8988T (cell line): ENCODE results near the gene CTTN.
"Not testable (repeated sequence)": the region's sequence is repeated elsewhere in the genome, so short reads cannot be mapped to it uniquely, and the experiment has no call there.

Experiments used
- DNase-seq: peaks from one replicate; pipeline ENCODE4 v3.0.0; 2011

CTTN gene

DNA sequence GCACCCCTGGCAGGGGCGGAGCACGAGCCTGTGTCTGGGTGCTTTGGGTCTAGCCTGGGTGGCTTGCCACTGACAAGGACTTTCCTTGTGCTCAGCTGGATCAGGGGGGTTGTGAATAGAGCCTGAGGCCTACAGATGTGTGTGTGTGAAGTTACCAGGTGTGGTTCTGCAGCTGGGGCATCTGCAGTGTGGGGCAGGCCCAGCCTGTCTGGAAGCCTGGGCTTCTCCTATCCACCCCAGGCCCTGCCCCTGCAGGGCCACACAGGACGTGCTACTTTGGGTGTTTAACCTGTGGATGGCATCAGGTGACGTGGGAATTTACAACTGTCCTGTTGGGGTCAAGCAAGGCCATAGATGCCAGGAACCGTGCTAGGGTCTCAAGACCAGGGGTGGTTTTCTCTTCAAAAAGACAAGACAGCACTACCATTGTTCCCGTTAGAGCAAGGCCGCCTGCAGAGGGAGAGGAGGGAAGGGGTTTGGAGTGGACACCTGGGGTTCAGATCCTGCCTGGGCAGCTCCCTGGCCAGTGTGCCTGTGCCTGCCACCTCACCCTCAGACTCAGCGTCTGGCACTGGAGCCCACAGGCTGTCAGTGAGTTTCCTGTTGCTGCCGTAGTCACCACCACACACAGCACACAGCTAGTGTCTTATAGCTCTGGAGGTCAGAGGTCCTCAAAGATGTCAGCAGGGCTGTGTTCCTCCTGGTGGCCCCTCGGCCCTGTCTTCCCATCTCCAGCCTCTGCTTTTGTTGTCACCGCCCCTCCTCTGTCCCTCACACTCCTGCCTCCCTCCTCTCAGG is 31.6 kb downstream of the CTTN start:
- no peak for DNase-seq

DNA sequence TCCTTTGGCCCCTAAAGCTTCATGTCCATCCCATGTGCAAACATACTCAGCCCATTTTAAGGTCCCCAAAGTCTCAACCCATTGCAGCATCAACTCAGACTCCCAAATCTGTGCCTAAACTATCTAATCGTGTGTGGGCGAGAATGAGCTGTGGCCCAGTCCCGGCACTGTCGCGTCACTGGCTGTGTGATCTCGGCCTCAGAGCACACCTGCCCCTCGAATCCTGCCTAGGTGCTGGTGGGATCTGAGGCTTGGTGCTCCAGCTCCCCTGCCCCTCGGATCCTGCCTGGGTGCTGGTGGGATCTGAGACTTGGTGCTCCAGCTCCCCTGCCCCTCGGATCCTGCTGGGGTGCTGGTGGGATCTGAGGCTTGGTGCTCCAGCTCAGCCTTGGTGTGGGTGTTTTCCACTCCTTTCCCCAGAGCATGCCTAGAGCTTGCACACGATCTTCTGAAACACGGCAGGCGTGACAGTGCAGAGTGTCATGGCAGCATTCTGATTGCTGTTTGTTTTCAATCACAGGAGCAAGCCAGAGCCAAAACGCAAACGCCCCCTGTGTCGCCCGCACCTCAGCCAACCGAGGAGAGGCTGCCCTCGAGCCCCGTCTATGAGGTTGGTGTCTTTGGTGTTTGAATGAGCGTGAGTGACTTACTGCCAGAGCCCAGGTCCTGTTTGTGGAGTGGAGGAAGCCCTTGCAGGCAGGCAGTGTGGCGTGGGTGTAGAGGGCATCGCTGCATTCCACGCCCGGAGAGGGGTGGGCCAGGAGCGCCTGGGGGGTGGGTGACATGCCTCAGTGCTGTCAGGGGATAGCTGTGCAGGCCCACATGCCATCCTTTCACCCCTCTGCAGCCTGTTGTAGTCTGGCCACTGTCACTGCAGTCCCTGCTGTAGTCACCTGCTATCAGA is 32.6 kb downstream of the CTTN start:
- DNase-seq, result no peak

- DNase-seq, result no peak
Measured at GRCh38 chr11:70431611-70432010, 33.3 kb downstream of the CTTN start.

GRCh38 chr11:70432065-70432464 is 33.7 kb downstream of the CTTN start:
- DNase-seq, result no peak

DNA sequence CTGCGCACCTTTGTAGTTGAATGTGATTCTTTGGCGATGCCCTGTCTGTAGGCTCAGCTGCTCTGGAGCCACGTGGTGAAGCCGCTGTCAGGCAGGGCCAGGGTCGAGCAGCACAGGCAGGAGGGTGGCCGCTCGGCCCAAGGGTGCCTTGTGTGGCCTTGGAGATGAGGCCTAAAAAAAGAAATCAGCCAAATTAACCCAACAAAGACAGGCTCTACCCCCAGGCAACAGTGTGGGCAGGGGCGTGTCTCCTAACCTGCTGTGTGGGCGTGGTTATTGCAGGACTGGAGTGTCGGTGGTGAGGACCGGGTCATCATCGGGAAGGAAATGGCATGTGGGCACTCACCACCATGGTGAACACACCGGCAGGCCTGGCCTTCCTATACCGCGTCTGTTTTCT is 34.3 kb downstream of the CTTN start:
- DNase-seq, result no peak

DNA sequence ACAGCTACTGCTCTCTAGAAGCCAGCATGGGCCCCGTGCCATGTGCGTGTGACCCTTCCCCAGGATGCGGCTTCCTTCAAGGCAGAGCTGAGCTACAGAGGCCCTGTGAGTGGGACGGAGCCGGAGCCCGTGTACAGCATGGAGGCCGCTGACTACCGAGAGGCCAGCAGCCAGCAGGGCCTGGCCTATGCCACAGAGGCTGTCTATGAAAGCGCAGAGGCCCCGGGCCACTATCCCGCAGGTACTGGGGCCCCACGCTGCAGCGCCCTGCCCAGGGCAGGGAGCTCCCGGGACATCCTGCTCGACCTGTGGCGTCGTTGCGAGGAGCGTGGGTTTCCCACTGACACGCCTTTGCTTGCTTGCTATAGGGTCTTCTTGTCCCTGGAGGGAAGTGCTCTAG is 34.7 kb downstream of the CTTN start:
- no peak for DNase-seq

DNA sequence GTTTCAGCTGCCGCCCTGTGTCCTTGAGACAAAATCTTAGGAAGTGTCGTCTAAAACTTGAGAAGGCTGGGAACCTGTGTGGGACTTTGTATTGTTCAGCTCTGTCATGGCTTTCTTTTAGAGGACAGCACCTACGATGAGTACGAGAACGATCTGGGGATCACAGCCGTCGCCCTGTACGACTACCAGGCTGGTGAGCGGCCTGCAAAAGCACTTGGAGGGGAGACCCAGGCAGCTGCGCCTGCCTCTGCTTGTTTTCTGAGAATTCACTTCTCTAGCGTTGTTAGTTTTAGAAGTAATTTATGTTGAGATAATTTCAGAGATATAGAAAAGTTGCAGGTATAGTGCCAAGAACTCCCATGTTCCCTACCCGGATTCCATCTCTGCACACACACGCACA is 35.2 kb downstream of the CTTN start:
- no peak for DNase-seq

- no peak for DNase-seq
Measured at GRCh38 chr11:70433966-70434812, 35.9 kb downstream of the CTTN start.

- DNase-seq, result no peak
Measured at GRCh38 chr11:70434813-70435278, 36.5 kb downstream of the CTTN start.

DNA sequence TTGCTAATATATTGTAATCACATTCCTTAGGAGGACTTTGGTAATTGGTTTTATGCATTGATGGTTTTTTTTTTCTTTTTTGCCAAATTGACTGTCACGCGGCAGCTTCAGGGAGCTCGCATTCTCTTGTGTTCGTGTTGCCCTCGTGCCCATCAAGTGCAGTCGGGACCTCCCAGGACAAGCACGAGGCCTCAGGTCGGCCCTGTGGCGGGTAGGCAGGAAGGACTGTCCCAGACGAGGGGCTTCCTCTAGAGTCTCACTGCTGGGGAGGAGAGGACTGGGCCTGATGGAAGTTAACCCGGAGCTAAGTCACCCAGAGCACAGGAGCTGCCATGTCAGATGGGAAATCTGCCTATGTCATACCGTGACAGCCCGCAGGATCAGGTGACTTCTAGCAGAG is 37.0 kb downstream of the CTTN start:
- DNase-seq, result no peak

DNA sequence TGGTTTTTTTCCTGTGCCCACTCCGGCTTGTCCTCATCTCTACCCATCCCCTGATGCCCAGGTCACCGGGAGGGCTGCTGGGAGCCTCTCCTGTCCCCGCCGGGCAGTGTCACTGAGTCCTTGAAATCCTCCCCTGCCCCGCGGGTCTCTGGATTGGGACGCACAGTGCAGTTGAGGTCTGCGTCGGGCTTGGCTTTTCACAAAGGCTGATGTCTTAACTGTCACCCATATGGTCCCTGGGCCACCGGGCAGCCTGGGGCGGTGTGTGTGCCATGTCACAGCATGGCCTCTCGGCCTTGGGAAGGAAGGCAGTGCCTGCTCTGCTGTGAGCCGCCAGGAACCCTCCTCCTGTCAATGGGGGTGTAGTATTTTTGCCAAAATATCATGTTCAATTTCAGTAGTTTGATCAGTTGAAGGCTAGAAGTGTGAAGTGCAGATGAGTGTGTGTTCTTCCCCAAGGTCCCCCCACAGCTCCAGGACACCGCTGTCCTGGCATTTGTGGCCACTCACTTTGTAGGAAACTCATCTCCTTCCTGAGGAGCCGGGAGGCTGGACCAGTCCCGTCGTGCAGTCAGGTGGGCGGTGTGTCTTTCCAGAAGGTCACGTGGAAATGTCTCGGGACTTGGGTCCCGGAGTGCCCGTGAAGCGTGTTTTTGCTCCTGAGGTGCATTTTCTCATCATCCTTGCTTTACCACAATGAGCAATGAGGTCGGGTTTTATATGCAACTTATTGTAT is 37.6 kb downstream of the CTTN start:
- DNase-seq, result no peak

DNA sequence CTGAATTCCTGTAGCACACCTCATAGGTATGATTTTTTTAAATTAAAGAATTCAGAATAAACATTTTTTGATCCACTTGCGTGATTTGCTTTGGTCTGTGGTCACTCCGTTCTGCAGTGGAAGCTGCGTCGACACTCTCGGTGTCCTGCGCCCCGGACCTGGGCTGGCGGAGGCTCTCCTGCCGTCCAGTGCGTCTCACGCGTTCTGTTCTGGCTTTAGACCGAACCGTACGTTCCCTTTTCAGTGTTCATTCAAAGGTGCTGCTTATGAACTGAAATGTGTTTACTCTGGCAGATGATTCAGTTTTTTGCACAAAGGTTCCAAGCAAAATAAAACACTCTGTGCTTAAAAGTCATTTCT is 38.2 kb downstream of the CTTN start:
- no peak for DNase-seq

GRCh38 chr11:70437111-70437784 is 38.9 kb downstream of the CTTN start:
- DNase-seq, result no peak

GRCh38 chr11:70440206-70440605 is 41.9 kb downstream of the CTTN start:
- DNase-seq, result no peak

DNA sequence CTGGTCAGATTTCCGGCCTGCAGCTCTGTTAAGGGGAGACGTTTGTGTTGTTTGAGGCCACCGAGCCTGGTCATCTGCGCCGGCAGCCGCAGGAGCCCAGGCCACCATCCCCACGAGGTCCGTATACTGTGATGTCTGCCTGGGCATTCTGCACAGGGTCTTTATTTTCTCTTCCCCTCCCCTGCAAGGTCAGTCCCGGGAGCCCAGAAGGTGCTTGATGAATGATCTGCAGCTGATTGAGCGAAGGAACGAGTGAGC is 45.4 kb downstream of the CTTN start:
- DNase-seq, result no peak

DNA sequence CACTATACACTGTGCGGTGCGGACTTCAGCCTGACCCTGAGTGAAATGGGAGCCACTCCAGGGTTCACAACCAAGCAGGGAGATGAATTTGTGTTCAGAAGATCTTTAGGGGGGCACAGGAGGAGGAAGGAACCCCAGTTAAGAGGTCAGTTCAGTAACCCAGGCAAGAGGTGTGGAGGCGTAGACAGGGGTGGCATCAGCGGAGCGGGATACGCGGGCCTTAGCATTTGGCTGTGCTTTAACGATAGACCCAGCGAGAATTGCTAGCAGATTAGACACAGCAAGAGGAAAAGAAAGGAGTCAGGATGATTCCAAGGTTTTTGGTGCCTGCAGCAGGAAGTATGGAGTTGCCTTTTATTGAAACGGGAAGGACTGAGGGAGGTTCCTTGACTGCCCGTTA is 46.8 kb downstream of the CTTN start:
- DNase-seq, result no peak

DNA sequence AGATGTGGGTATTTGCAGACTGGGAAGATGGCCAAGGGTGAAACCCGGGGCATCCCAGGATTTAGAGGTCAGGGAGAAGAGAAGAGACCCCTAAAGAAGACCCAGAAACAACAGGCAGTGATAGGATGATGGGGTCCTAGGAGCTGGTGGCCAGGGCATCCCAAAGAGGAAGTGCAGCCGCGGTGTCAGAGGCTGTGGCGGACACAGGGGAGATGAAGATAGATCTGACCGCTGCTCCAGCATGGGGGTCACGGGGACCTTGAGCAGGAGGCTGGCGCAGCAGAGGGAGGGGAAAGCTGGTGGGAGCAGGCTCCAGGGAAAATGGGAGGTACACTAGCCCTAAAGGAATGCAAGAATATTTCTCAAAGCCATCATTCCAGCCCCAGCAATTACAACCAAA is 47.3 kb downstream of the CTTN start:
- DNase-seq, result no peak

GRCh38 chr11:70448983-70449567 is 50.7 kb downstream of the CTTN start:
- no peak for DNase-seq

- no peak for DNase-seq
Measured at GRCh38 chr11:70454197-70454767, 56.0 kb downstream of the CTTN start.

- not testable (repeated sequence) for DNase-seq
Measured at GRCh38 chr11:70454811-70455210, 56.5 kb downstream of the CTTN start.

DNA sequence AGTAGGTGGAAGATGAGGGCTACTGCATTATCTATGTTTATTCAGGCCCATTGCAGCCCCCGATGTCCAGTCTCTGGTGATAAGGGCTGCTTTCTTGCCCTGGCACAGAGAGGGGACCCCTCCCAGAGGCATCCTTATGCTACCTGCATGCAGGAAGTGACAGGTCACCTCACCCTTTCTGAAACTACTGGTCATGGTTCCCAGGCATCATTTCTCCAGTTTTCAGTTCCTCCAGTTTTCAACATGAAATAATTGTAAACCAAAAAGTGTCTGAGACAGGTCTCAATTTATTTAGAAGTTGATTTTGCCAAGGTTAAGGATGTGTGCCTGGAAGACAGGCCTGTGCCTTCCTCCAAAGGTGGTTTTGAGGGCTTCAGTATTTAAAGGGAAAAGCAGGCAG is 57.0 kb downstream of the CTTN start:
- no peak for DNase-seq
